Type B pancreatic cell (in vitro differentiated cells): Measurements from ENCODE around the gene TPST2. TPM values are rescaled to one million over a fixed set of nuclear protein-coding genes. Genes with fewer than 3 reads are reported as not detected.

Experiments
- DNase-seq: peaks from one replicate; pipeline ENCODE4 v3.0.0; 2021; ENCODE audit warnings: mixed read lengths; ENCODE audit not compliant: unreplicated experiment; ENCODE audit errors: extremely low spot score
- H3K27ac Mint-ChIP-seq: 2 replicates; pipeline ENCODE4 v1.8.0; 2021; ENCODE audit warnings: mild to moderate bottlenecking, mixed read lengths
- H3K27me3 Mint-ChIP-seq: 2 replicates; pipeline ENCODE4 v1.8.0; 2021; ENCODE audit warnings: mixed read lengths
- H3K36me3 Mint-ChIP-seq: 2 replicates; pipeline ENCODE4 v1.8.0; 2021; ENCODE audit warnings: mixed read lengths
- H3K4me1 Mint-ChIP-seq: one replicate; pipeline ENCODE4 v1.8.0; 2021; ENCODE audit warnings: mixed read lengths; ENCODE audit not compliant: unreplicated experiment
- H3K4me3 Mint-ChIP-seq: 2 replicates; pipeline ENCODE4 v1.8.0; 2021; ENCODE audit warnings: mild to moderate bottlenecking, mixed read lengths
- H3K9me3 Mint-ChIP-seq: 2 replicates; pipeline ENCODE4 v1.8.0; 2021; ENCODE audit warnings: mixed read lengths
- CTCF ChIP-seq: fragments of 200-600 bp; sonication (generic); conservative IDR thresholded peaks from 2 replicates; pipeline ENCODE4 v1.5.0; 2021; ENCODE audit warnings: antibody characterized with exemption, mild to moderate bottlenecking
- total RNA-seq: library from RNA; stranded (reverse); gene quantifications from 2 replicates; pipeline ENCODE4 v1.2.1, GENCODE V29; 2021; ENCODE audit warnings: low replicate concordance

Gene TPST2
- total RNA-seq, 1 donor from 2014 or later = 15.7 TPM

- Mint-ChIP-seq H3K36me3 (no peaks in the 10 kb centered on the region), H3K4me3 (no peak overlapping the region), H3K27ac (no peak overlapping the region), H3K27me3 (peaks cover 41% of the 10 kb centered on the region), H3K9me3 (no peaks in the 10 kb centered on the region), H3K4me1 (peaks cover 7% of the 10 kb centered on the region)
- DNase-seq = no peak
- no peak for TF ChIP-seq CTCF
Measured at GRCh38 chr22:26610072-26610958, 20.4 kb upstream of the TPST2 start.

GRCh38 chr22:26609287-26609686, 19.4 kb upstream of the TPST2 start:
- peaks cover 5% of the 10 kb centered on the region for H3K4me1 Mint-ChIP-seq
- H3K9me3 Mint-ChIP-seq = no peaks in the 10 kb centered on the region
- no peaks in the 10 kb centered on the region for H3K36me3 Mint-ChIP-seq
- peaks cover 38% of the 10 kb centered on the region for H3K27me3 Mint-ChIP-seq
- no peak overlapping the region for H3K4me3 Mint-ChIP-seq
- no peak for TF ChIP-seq CTCF
- no peak overlapping the region for H3K27ac Mint-ChIP-seq
- DNase-seq = no peak

- Mint-ChIP-seq H3K4me1 (no peaks in the 10 kb centered on the region), H3K9me3 (no peaks in the 10 kb centered on the region), H3K27ac (no peak overlapping the region), H3K4me3 (no peak overlapping the region), H3K36me3 (no peaks in the 10 kb centered on the region), H3K27me3 (peaks cover 26% of the 10 kb centered on the region)
- no peak for DNase-seq
- TF ChIP-seq CTCF = no peak
Measured at GRCh38 chr22:26608129-26608528, 18.2 kb upstream of the TPST2 start.

- Mint-ChIP-seq H3K4me3 (no peak overlapping the region), H3K27me3 (peaks cover 22% of the 10 kb centered on the region), H3K9me3 (no peaks in the 10 kb centered on the region), H3K36me3 (no peaks in the 10 kb centered on the region), H3K4me1 (no peaks in the 10 kb centered on the region), H3K27ac (no peak overlapping the region)
- DNase-seq = no peak
- no peak for TF ChIP-seq CTCF
Measured at GRCh38 chr22:26606611-26607010, 16.7 kb upstream of the TPST2 start.

- no peak for DNase-seq
- no peaks in the 10 kb centered on the region for H3K4me1 Mint-ChIP-seq
- H3K27ac Mint-ChIP-seq = no peak overlapping the region
- H3K36me3 Mint-ChIP-seq = no peaks in the 10 kb centered on the region
- H3K27me3 Mint-ChIP-seq = peaks cover 25% of the 10 kb centered on the region
- no peaks in the 10 kb centered on the region for H3K9me3 Mint-ChIP-seq
- H3K4me3 Mint-ChIP-seq = no peak overlapping the region
- TF ChIP-seq CTCF = no peak
Measured at GRCh38 chr22:26604368-26604767, 14.4 kb upstream of the TPST2 start.
